ENCODE data around the gene ARHGAP8. TPM values are rescaled to one million over a fixed set of nuclear protein-coding genes. Genes with fewer than 3 reads are reported as not detected.

Gene ARHGAP8
- total RNA-seq, 1 experiment from 2014 or later, result not detected

DNA sequence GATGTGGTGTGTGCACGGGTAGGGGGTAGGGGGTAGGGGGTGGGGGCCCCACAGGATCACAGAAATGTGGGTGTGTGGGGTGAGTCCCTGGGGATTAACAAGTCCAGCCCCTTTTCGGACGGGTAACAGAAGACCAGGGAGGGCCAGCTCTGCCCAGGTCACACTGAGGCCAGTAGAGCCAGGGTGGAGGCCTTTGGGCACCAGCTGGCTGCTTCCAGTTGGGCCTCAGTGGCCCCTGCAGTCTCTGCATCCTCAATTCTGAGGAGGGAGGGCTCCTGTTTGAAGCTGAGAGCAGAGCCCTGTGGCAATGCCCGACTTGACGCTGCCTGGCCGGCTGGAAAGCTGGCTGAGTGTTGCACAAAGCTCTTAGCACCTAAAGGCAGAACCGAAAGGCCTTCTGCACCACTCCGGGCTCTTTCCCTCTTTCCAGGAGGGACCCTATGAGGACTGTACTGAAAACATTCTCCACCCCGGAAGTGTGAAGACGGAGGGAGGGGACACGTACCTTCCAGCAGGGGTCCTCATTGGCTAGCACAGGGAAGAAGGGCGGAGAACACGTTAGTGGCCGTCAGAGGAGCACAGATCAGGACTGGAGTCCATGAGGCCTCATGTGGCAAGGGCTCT, 137.0 kb downstream of the ARHGAP8 start:
- Histone ChIP-seq H3K4me1 (ENCODE audit: low read length) (no peaks in the 10 kb centered on the region), H3K9me3 (ENCODE audit: low read length) (no peaks in the 10 kb centered on the region), H4K20me1 (ENCODE audit: insufficient read depth, low read depth, low read length) (no peaks in the 10 kb centered on the region), H3K9ac (ENCODE audit: low read length) (no peak overlapping the region), H3K4me3 (ENCODE audit: low read length) (no peak overlapping the region), H3K27ac (ENCODE audit: low read length) (no peak overlapping the region), H3K9me2 (replicated peaks; ENCODE audit: insufficient read depth, low read length) (no peaks in the 10 kb centered on the region), H2AFZ (ENCODE audit: low read length) (no peak overlapping the region), H3K27me3 (ENCODE audit: low read length) (no peaks in the 10 kb centered on the region), H3K79me2 (ENCODE audit: low read length) (no peaks in the 10 kb centered on the region), H3K4me2 (ENCODE audit: low read depth, low read length, poor library complexity, severe bottlenecking) (no peak overlapping the region), H3K36me3 (ENCODE audit: insufficient read depth, low read length) (no peaks in the 10 kb centered on the region)
- DNase-seq, result no peak

DNA sequence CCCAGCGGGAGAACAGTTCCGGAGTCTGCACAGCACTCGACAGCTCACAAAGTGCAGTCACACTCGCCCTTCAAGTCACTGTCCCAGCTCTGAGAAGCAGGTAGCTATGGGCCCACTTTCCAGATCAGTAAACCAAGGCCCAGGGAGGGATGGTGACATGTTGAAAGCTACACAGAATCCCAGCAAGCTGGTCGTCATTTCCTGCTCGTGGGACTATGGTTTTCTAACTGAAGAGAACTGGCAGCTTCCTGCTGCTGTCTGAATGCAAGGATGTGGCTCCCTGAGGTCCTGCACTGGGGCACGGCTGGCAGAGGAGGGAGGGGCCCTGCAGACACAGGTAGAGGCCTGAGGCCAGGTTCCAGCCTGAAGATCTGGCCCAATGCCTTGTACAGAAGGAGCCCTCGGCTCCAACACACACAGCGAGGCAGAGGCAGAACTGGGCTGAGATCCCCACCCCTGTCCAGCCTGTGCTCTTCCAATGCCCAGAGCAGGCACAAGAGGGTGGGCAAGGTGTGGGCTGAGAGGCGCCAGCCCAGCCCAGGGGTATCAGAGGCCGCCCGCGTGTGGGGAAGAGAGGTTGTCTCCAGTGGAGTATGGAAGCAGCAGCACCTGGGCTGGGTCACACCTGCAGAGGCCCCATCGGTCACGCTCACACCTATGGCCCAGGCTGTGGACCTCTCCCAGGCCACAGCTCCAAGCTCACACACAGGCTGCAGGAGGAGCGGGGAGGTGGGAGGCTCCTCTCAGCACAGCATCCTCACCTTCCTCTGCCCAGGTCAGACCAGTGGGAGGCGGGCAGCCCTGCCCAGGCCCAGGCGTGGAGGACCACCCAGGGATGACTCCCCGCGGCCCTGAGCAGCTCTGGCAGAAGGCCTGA, 138.3 kb downstream of the ARHGAP8 start:
- H3K9ac ChIP-seq (ENCODE audit: low read length), result no peak overlapping the region
- no peaks in the 10 kb centered on the region for H3K27me3 ChIP-seq (ENCODE audit: low read length)
- H2AFZ ChIP-seq (ENCODE audit: low read length), result no peak overlapping the region
- no peaks in the 10 kb centered on the region for H3K79me2 ChIP-seq (ENCODE audit: low read length)
- H3K4me3 ChIP-seq (ENCODE audit: low read length), result no peak overlapping the region
- H3K36me3 ChIP-seq (ENCODE audit: insufficient read depth, low read length), result no peaks in the 10 kb centered on the region
- no peak overlapping the region for H3K4me2 ChIP-seq (ENCODE audit: low read depth, low read length, poor library complexity, severe bottlenecking)
- H3K9me2 ChIP-seq (replicated peaks; ENCODE audit: insufficient read depth, low read length), result no peaks in the 10 kb centered on the region
- no peaks in the 10 kb centered on the region for H3K9me3 ChIP-seq (ENCODE audit: low read length)
- DNase-seq, result no peak
- no peaks in the 10 kb centered on the region for H3K4me1 ChIP-seq (ENCODE audit: low read length)
- H4K20me1 ChIP-seq (ENCODE audit: insufficient read depth, low read depth, low read length), result no peaks in the 10 kb centered on the region
- H3K27ac ChIP-seq (ENCODE audit: low read length), result no peak overlapping the region

GRCh38 chr22:44891293-44891747, 138.9 kb downstream of the ARHGAP8 start:
- no peak overlapping the region for H3K9ac ChIP-seq (ENCODE audit: low read length)
- H3K4me2 ChIP-seq (ENCODE audit: low read depth, low read length, poor library complexity, severe bottlenecking), result no peak overlapping the region
- DNase-seq, result no peak
- no peaks in the 10 kb centered on the region for H4K20me1 ChIP-seq (ENCODE audit: insufficient read depth, low read depth, low read length)
- no peaks in the 10 kb centered on the region for H3K36me3 ChIP-seq (ENCODE audit: insufficient read depth, low read length)
- no peaks in the 10 kb centered on the region for H3K79me2 ChIP-seq (ENCODE audit: low read length)
- no peaks in the 10 kb centered on the region for H3K9me3 ChIP-seq (ENCODE audit: low read length)
- H3K27ac ChIP-seq (ENCODE audit: low read length), result no peak overlapping the region
- H3K4me1 ChIP-seq (ENCODE audit: low read length), result no peaks in the 10 kb centered on the region
- no peak overlapping the region for H3K4me3 ChIP-seq (ENCODE audit: low read length)
- no peaks in the 10 kb centered on the region for H3K27me3 ChIP-seq (ENCODE audit: low read length)
- H3K9me2 ChIP-seq (replicated peaks; ENCODE audit: insufficient read depth, low read length), result no peaks in the 10 kb centered on the region
- no peak overlapping the region for H2AFZ ChIP-seq (ENCODE audit: low read length)

DNA sequence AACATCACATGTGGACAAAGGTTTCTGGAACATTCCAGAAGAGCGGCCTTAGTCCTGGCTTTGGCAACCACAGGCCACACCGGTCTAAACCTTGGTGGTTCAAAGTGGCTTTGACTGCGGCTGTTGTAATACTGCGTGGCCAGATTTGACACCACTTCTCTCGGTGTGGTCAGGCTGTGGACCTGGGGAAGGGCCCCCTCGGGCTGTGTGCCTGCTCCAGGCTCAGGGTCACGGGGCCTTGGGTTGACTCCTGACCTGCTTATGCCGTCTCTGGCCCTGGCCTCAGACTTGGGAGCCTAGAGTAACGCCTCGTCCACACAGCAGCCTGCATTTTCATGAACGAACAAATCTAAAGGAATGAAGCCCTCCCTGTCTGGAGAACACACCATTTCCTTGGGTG, 139.4 kb downstream of the ARHGAP8 start:
- H3K36me3 ChIP-seq (ENCODE audit: insufficient read depth, low read length), result no peaks in the 10 kb centered on the region
- no peak for DNase-seq

DNA sequence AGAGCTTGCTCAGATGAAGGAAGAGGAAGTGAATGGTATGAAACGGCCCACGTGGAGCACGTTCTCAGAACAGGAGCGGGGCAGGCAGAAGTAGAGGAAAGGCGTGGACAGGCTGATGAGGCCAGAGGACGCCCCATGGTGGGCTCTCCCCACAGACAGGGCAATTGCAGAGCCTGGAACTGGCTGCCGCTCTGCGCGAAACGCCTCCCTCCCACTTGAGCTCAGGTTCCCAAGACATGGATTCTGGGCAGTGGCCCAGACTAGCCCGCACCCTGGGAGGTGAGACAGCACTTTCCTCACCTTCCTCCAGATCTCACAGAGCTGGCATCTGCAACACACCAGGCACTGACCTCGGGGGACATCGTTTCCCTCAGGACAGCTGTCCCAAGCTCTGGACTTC, 139.9 kb downstream of the ARHGAP8 start:
- H3K4me3 ChIP-seq (ENCODE audit: low read length), result no peak overlapping the region
- H3K27ac ChIP-seq (ENCODE audit: low read length), result no peak overlapping the region
- DNase-seq, result no peak
- H4K20me1 ChIP-seq (ENCODE audit: insufficient read depth, low read depth, low read length), result no peaks in the 10 kb centered on the region
- no peak overlapping the region for H3K4me2 ChIP-seq (ENCODE audit: low read depth, low read length, poor library complexity, severe bottlenecking)
- H3K79me2 ChIP-seq (ENCODE audit: low read length), result no peaks in the 10 kb centered on the region
- no peaks in the 10 kb centered on the region for H3K9me3 ChIP-seq (ENCODE audit: low read length)
- no peaks in the 10 kb centered on the region for H3K36me3 ChIP-seq (ENCODE audit: insufficient read depth, low read length)
- no peak overlapping the region for H2AFZ ChIP-seq (ENCODE audit: low read length)
- H3K4me1 ChIP-seq (ENCODE audit: low read length), result no peaks in the 10 kb centered on the region
- no peaks in the 10 kb centered on the region for H3K9me2 ChIP-seq (replicated peaks; ENCODE audit: insufficient read depth, low read length)
- no peak overlapping the region for H3K9ac ChIP-seq (ENCODE audit: low read length)
- no peaks in the 10 kb centered on the region for H3K27me3 ChIP-seq (ENCODE audit: low read length)

More for the DNA sequence above, 139.4 kb downstream of the ARHGAP8 start:
- H3K4me3 ChIP-seq (ENCODE audit: low read length), result no peak overlapping the region
- H4K20me1 ChIP-seq (ENCODE audit: insufficient read depth, low read depth, low read length), result no peaks in the 10 kb centered on the region
- no peaks in the 10 kb centered on the region for H3K79me2 ChIP-seq (ENCODE audit: low read length)
- H3K4me1 ChIP-seq (ENCODE audit: low read length), result no peaks in the 10 kb centered on the region
- H3K9ac ChIP-seq (ENCODE audit: low read length), result no peak overlapping the region
- H2AFZ ChIP-seq (ENCODE audit: low read length), result no peak overlapping the region
- no peaks in the 10 kb centered on the region for H3K9me3 ChIP-seq (ENCODE audit: low read length)
- H3K9me2 ChIP-seq (replicated peaks; ENCODE audit: insufficient read depth, low read length), result no peaks in the 10 kb centered on the region
- H3K27ac ChIP-seq (ENCODE audit: low read length), result no peak overlapping the region
- no peaks in the 10 kb centered on the region for H3K27me3 ChIP-seq (ENCODE audit: low read length)
- no peak overlapping the region for H3K4me2 ChIP-seq (ENCODE audit: low read depth, low read length, poor library complexity, severe bottlenecking)

GRCh38 chr22:44892803-44893730, 140.7 kb downstream of the ARHGAP8 start:
- no peak overlapping the region for H2AFZ ChIP-seq (ENCODE audit: low read length)
- no peaks in the 10 kb centered on the region for H3K9me3 ChIP-seq (ENCODE audit: low read length)
- H4K20me1 ChIP-seq (ENCODE audit: insufficient read depth, low read depth, low read length), result no peaks in the 10 kb centered on the region
- H3K27me3 ChIP-seq (ENCODE audit: low read length), result no peaks in the 10 kb centered on the region
- no peaks in the 10 kb centered on the region for H3K36me3 ChIP-seq (ENCODE audit: insufficient read depth, low read length)
- H3K79me2 ChIP-seq (ENCODE audit: low read length), result no peaks in the 10 kb centered on the region
- DNase-seq, result no peak
- no peak overlapping the region for H3K9ac ChIP-seq (ENCODE audit: low read length)
- no peaks in the 10 kb centered on the region for H3K9me2 ChIP-seq (replicated peaks; ENCODE audit: insufficient read depth, low read length)
- no peak overlapping the region for H3K4me3 ChIP-seq (ENCODE audit: low read length)
- H3K27ac ChIP-seq (ENCODE audit: low read length), result no peak overlapping the region
- no peaks in the 10 kb centered on the region for H3K4me1 ChIP-seq (ENCODE audit: low read length)
- H3K4me2 ChIP-seq (ENCODE audit: low read depth, low read length, poor library complexity, severe bottlenecking), result no peak overlapping the region

GRCh38 chr22:44893731-44894080, 141.3 kb downstream of the ARHGAP8 start:
- H3K4me1 ChIP-seq (ENCODE audit: low read length), result no peaks in the 10 kb centered on the region
- no peak overlapping the region for H3K27ac ChIP-seq (ENCODE audit: low read length)
- H3K27me3 ChIP-seq (ENCODE audit: low read length), result no peaks in the 10 kb centered on the region
- H3K9me2 ChIP-seq (replicated peaks; ENCODE audit: insufficient read depth, low read length), result no peaks in the 10 kb centered on the region
- no peaks in the 10 kb centered on the region for H3K9me3 ChIP-seq (ENCODE audit: low read length)
- no peak overlapping the region for H3K4me3 ChIP-seq (ENCODE audit: low read length)
- no peak overlapping the region for H2AFZ ChIP-seq (ENCODE audit: low read length)
- no peaks in the 10 kb centered on the region for H4K20me1 ChIP-seq (ENCODE audit: insufficient read depth, low read depth, low read length)
- H3K79me2 ChIP-seq (ENCODE audit: low read length), result no peaks in the 10 kb centered on the region
- H3K4me2 ChIP-seq (ENCODE audit: low read depth, low read length, poor library complexity, severe bottlenecking), result no peak overlapping the region
- no peaks in the 10 kb centered on the region for H3K36me3 ChIP-seq (ENCODE audit: insufficient read depth, low read length)
- H3K9ac ChIP-seq (ENCODE audit: low read length), result no peak overlapping the region
- DNase-seq, result no peak

DNA sequence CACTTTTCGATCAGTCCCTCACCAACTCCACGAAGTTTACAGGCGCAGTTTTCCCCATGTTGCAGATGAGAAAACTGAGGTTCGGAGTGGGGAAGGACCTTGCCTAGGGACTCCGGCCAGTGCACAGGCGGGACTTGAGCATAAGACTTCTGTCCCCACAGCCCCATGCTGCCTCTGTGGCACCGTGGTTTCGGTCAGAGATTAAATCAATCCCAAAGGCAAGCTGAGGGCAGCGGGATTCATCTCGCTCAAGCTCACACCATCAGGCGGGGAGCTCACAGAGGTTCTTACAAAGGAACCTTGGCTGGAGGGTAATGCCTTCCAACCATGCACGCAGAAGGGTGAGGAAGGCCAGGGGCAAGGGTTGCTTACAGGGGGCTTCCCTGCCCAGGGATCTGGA, 141.9 kb downstream of the ARHGAP8 start:
- Histone ChIP-seq H3K9me3 (ENCODE audit: low read length) (no peaks in the 10 kb centered on the region), H3K27ac (ENCODE audit: low read length) (no peak overlapping the region), H3K79me2 (ENCODE audit: low read length) (no peaks in the 10 kb centered on the region), H4K20me1 (ENCODE audit: insufficient read depth, low read depth, low read length) (no peaks in the 10 kb centered on the region), H3K4me2 (ENCODE audit: low read depth, low read length, poor library complexity, severe bottlenecking) (no peak overlapping the region), H3K4me1 (ENCODE audit: low read length) (no peaks in the 10 kb centered on the region), H3K4me3 (ENCODE audit: low read length) (no peak overlapping the region), H3K27me3 (ENCODE audit: low read length) (no peaks in the 10 kb centered on the region), H3K9me2 (replicated peaks; ENCODE audit: insufficient read depth, low read length) (no peaks in the 10 kb centered on the region), H3K9ac (ENCODE audit: low read length) (no peak overlapping the region), H3K36me3 (ENCODE audit: insufficient read depth, low read length) (no peaks in the 10 kb centered on the region), H2AFZ (ENCODE audit: low read length) (no peak overlapping the region)
- no peak for DNase-seq
